Astrocyte of the spinal cord (primary cell): ENCODE results near the gene KL.

Experiments
- DNase-seq: peaks from one replicate; pipeline ENCODE4 v3.0.0; 2011; ENCODE audit warnings: low read depth, low spot score
- H3K4me3 ChIP-seq: 2 replicates; pipeline ENCODE4 v1.5.1; 2011; ENCODE audit warnings: low read depth, mild to moderate bottlenecking, low read length, moderate library complexity
- in situ Hi-C: cut with HindIII; loops from 2 replicates; pipeline ENCODE4 v1.10.0; 2017; ENCODE audit warnings: low sequenced_read_pairs
- TF ChIP-seq, protein P1 (sequence below): IDR thresholded peaks from 2 replicates; pipeline ENCODE4 v1.5.1; 2012; ENCODE audit warnings: low read depth, mild to moderate bottlenecking, low read length, inconsistent platforms

KL gene

GRCh38 chr13:33090755-33091414 is 74.7 kb downstream of the KL start:
- no peak overlapping the region for H3K4me3 ChIP-seq
- DNase-seq: no peak
- TF ChIP-seq, protein P1, sequence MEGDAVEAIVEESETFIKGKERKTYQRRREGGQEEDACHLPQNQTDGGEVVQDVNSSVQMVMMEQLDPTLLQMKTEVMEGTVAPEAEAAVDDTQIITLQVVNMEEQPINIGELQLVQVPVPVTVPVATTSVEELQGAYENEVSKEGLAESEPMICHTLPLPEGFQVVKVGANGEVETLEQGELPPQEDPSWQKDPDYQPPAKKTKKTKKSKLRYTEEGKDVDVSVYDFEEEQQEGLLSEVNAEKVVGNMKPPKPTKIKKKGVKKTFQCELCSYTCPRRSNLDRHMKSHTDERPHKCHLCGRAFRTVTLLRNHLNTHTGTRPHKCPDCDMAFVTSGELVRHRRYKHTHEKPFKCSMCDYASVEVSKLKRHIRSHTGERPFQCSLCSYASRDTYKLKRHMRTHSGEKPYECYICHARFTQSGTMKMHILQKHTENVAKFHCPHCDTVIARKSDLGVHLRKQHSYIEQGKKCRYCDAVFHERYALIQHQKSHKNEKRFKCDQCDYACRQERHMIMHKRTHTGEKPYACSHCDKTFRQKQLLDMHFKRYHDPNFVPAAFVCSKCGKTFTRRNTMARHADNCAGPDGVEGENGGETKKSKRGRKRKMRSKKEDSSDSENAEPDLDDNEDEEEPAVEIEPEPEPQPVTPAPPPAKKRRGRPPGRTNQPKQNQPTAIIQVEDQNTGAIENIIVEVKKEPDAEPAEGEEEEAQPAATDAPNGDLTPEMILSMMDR: no peak
- in situ Hi-C loops: no loop called here

DNA sequence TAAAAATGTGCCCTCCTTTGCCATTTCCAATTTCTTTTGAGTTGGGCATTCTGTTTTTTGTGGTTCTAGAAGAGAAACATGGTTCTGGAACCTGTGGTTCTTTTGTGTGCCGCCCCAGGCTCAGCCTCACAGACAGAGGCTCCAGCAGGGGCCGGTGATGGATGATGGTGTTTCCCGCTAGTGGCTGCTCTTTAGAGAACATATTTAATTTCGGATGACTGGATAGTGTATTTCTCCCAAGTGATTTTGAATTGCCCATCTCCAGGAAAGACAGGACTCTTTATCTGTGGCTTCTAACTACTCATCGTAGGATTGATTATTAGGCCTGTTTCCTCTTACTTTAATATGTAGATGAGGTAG is 75.2 kb downstream of the KL start:
- H3K4me3 ChIP-seq: no peak overlapping the region
- DNase-seq: no peak
- TF ChIP-seq, protein P1: no peak
- in situ Hi-C loops: no loop called here

DNA sequence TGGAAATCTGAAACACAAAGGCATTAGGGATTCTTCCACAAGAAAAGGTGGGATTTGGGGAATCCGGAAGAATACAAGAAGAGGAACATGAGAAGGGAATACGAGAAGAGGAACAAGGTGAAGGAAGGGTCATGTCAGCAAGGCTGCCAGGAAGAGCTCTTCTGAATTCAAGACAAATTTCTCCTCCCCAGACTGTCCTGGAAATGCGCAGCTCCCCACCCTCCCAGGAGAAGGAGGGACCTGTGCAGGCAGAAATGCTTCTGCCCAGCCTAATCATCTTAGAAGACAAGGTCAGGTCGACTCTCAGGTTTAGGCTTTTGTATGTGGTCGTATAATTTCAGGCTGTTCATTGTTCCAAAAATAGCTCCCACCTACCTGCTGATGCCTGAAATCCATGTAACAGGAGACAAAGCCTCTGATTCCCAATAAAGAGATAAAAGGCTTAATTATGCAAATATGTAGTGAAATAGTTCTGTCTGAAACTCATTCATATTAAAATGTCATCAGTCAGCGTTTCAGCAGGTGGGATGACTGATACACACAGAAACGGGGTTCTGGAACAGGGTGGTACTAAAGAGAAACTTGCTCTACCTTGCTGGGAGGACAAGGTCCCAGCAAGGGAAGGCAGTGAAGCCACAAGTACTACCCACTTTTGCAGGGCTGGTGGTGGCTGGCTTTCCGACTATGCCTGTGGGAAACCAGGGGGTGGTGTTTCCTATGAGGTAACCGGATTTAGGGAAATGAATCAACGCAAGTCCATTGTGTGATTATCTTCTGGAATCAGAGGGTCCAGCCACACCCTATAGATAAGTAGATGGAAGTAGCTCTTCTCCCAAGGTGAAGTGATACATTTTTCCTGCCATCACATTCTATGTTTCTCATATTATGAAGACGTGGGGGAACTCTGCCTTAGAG is 76.1 kb downstream of the KL start:
- no peak for DNase-seq
- TF ChIP-seq, protein P1: no peak
- in situ Hi-C loops: no loop called here
- no peak overlapping the region for H3K4me3 ChIP-seq

DNA sequence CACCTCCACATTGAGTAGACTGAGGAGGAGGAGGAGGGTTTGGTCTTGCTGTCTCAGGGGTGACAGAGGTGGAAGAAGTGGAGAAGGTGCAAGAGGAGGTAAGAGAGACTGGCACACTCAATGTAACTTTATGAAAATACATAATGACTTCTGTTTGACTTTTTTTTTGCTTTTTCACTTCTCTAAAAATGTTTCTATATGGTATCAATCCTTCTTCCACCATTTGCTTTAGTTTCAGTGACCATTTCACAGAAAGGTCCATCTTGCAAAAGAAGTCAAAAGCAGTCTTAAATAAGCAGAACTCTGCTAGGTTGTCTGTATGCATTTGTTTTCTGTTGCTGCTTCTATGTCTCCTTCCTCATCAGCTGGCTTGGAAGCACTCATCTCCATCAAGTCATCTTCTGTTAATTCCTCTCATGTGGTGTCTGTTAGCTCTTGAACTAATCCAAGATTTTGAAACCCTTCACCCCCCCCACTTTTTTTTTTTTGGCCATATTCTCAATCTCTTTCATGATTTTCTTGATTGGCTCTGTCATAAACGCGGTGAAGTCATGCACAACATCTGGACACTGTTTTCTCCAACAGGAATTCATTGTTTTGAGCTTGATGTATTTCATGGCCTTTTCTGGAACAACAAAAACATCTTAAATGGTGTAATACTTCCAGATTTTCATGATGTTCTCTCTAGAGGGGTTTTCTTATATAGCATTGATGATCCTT is 80.8 kb downstream of the KL start:
- no peak for DNase-seq
- TF ChIP-seq, protein P1: no peak
- H3K4me3 ChIP-seq: no peak overlapping the region
- in situ Hi-C loops: no loop called here

- no peak for DNase-seq
- no peak overlapping the region for H3K4me3 ChIP-seq
- in situ Hi-C loops: no loop called here
- TF ChIP-seq, protein P1: no peak
These were observed 83.6 kb downstream of the KL start for GRCh38 chr13:33099860-33100259.

GRCh38 chr13:33100886-33101285 is 84.7 kb downstream of the KL start:
- no peak for DNase-seq
- in situ Hi-C loops: no loop called here
- TF ChIP-seq, protein P1: no peak
- no peak overlapping the region for H3K4me3 ChIP-seq
